CD14-positive monocyte (primary cell): ENCODE results near the gene FBXO15. TPM values are rescaled to one million over a fixed set of nuclear protein-coding genes. Genes with fewer than 3 reads are reported as not detected.

ENCODE experiments used
- DNase-seq, 3 donors: peaks; one replicate each; pipeline ENCODE4 v3.0.0-alpha.2; 2011 to 2022
- H2AFZ ChIP-seq: 2 replicates; pipeline ENCODE4 v1.6.0; 2012; ENCODE audit warnings: mild to moderate bottlenecking, low read depth, low read length, inconsistent platforms; ENCODE audit not compliant: insufficient read depth, poor library complexity, severe bottlenecking
- H3K27ac ChIP-seq, 2 donors: 1 replicate in 1 of 2; 2 replicates in 1 of 2; pipeline ENCODE4 v1.5.1; 2012 to 2013; ENCODE audit warnings: low read length in 2 of 2, control low read depth in 1 of 2, inconsistent platforms in 1 of 2, low read depth in 1 of 2, mild to moderate bottlenecking in 1 of 2
- H3K27me3 ChIP-seq, 2 donors: one replicate each; pipeline versions ENCODE4 v1.6.0 to v1.6.1; 2011 to 2013; ENCODE audit warnings: low read length in 2 of 2; ENCODE audit not compliant: control insufficient read depth in 2 of 2, insufficient read depth in 2 of 2
- H3K36me3 ChIP-seq, 2 donors: replicated peaks in 1 of 2; 1 replicate in 1 of 2; 2 replicates in 1 of 2; pipeline versions ENCODE4 v1.5.1 to v1.6.1; 2012 to 2013; ENCODE audit warnings: low read length in 2 of 2, control low read depth in 1 of 2, inconsistent platforms in 1 of 2, mild to moderate bottlenecking in 1 of 2; ENCODE audit not compliant: insufficient read depth in 2 of 2, control insufficient read depth in 1 of 2
- H3K4me1 ChIP-seq, 2 donors: 1 replicate in 1 of 2; 2 replicates in 1 of 2; pipeline versions ENCODE4 v1.5.1 to v1.6.1; 2012 to 2013; ENCODE audit warnings: low read length in 2 of 2, control low read depth in 1 of 2, inconsistent platforms in 1 of 2, mild to moderate bottlenecking in 1 of 2, moderate library complexity in 1 of 2; ENCODE audit not compliant: insufficient read depth in 2 of 2, control insufficient read depth in 1 of 2
- H3K4me2 ChIP-seq: replicated peaks from 2 replicates; pipeline ENCODE3; 2012; ENCODE audit warnings: low read length, moderate library complexity, mild to moderate bottlenecking; ENCODE audit not compliant: poor library complexity, severe bottlenecking; ENCODE audit errors: extremely low read depth
- H3K4me3 ChIP-seq, 3 experiments: fragments of 200-600 bp in 1 of 3; sonication (generic) in 1 of 3; replicated peaks in 1 of 3; 1 replicate in 2 of 3; 2 replicates in 1 of 3; pipeline ENCODE4 v1.5.1; 2011 to 2013; ENCODE audit warnings: low read length in 3 of 3, mild to moderate bottlenecking in 3 of 3, control low read depth in 2 of 3, low read depth in 2 of 3, inconsistent platforms in 1 of 3, moderate library complexity in 1 of 3
- H3K79me2 ChIP-seq: 2 replicates; pipeline ENCODE4 v1.6.0; 2012; ENCODE audit warnings: mild to moderate bottlenecking, control low read depth, inconsistent platforms, low read length, moderate library complexity; ENCODE audit not compliant: insufficient read depth
- H3K9ac ChIP-seq: 2 replicates; pipeline ENCODE4 v1.6.0; 2017; ENCODE audit warnings: low read length, mild to moderate bottlenecking; ENCODE audit not compliant: insufficient read depth, poor library complexity, severe bottlenecking
- H3K9me3 ChIP-seq, 2 donors: replicated peaks in 1 of 2; 1 replicate in 1 of 2; 2 replicates in 1 of 2; pipeline versions ENCODE4 v1.5.1 to v1.6.1; 2012 to 2013; ENCODE audit warnings: low read length in 2 of 2, control low read depth in 1 of 2; ENCODE audit not compliant: control insufficient read depth in 1 of 2, insufficient read depth in 1 of 2
- H4K20me1 ChIP-seq: 2 replicates; pipeline ENCODE4 v1.6.0; 2012; ENCODE audit warnings: mild to moderate bottlenecking, low read length, control low read depth, moderate library complexity; ENCODE audit not compliant: insufficient read depth
- H3K27ac Mint-ChIP-seq, 7 donors: one replicate each; pipeline ENCODE4 v1.8.0; 2020; ENCODE audit warnings: mild to moderate bottlenecking in 7 of 7, mixed read lengths in 7 of 7, moderate library complexity in 6 of 7, inconsistent platforms in 2 of 7
- H3K27me3 Mint-ChIP-seq, 3 donors: one replicate each; pipeline ENCODE4 v1.8.0; 2021 to 2022; ENCODE audit warnings: low read depth in 3 of 3, mild to moderate bottlenecking in 3 of 3, mixed read lengths in 3 of 3, moderate library complexity in 3 of 3, inconsistent platforms in 1 of 3
- H3K36me3 Mint-ChIP-seq, 2 donors: one replicate each; pipeline ENCODE4 v1.8.0; 2020; ENCODE audit warnings: mixed read lengths in 2 of 2, inconsistent platforms in 1 of 2, mild to moderate bottlenecking in 1 of 2
- H3K4me1 Mint-ChIP-seq: one replicate; pipeline ENCODE4 v1.8.0; 2020; ENCODE audit warnings: mild to moderate bottlenecking, mixed read lengths
- H3K4me3 Mint-ChIP-seq, 2 donors: one replicate each; pipeline ENCODE4 v1.8.0; 2020; ENCODE audit warnings: mild to moderate bottlenecking in 2 of 2, mixed read lengths in 2 of 2, moderate library complexity in 1 of 2
- H3K9me3 Mint-ChIP-seq, 7 donors: one replicate each; pipeline ENCODE4 v1.8.0; 2020 to 2022; ENCODE audit warnings: mixed read lengths in 7 of 7, mild to moderate bottlenecking in 6 of 7, moderate library complexity in 6 of 7, inconsistent platforms in 2 of 7
- WGBS: methylation state at CpG from one replicate; pipeline ENCODE4 v1.1.5; 2013; ENCODE audit warnings: missing lambda C conversion rate; ENCODE audit not compliant: insufficient coverage; 5-methylcytosine and 5-hydroxymethylcytosine counted together
- intact Hi-C, 2 donors: fragments of 100-400 bp; cut with micrococcal nuclease; formaldehyde crosslinking; loops; one replicate each; pipeline versions ENCODE4 v1.15.0 to v1.15.1; 2023
- polyA plus RNA-seq, 3 donors: library from polyadenylated mRNA; depleted of rRNA in 1 of 3; unstranded in 2 of 3; stranded (reverse) in 1 of 3; fragments of 300-500 nt in 2 of 3; fragments of >200 nt in 1 of 3; fragmentation: Illumina TruSeq in 2 of 3; gene quantifications; 1 replicate in 2 of 3; 2 replicates in 1 of 3; pipeline ENCODE4 v1.2.3, GENCODE V29; 2012 to 2021
- TF ChIP-seq, protein P1 (sequence below): fragments of 200-600 bp; IDR thresholded peaks from one replicate; pipeline ENCODE4 v1.8.0; 2022; ENCODE audit warnings: antibody characterized with exemption, mild to moderate bottlenecking

Gene FBXO15
- polyA plus RNA-seq, 3 donors, result not detected

DNA sequence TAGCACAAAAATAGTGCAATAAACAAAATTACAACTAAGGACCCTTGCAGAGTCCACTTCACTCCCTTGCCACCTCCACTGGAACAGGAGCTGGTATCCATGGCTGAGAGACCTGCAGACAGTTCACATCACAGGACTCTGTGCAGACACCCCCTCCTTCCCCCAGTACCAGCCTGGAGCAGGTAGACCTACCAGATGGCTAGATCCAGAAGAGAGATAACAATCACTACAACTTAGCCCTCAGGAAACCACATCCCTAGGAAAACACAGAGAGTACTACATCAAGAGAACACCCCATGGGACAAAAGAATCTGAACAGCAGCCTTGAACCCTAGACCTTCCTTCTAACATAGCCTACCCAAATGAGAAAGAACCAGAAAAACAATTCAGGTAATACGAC lies 49.8 kb downstream of the FBXO15 start:
- no peaks in the 10 kb centered on the region for H3K27me3 ChIP-seq
- H3K27ac ChIP-seq, result no peak overlapping the region
- H3K36me3 ChIP-seq, result no peaks in the 10 kb centered on the region
- intact Hi-C loops, result no loop called here
- WGBS, result no CpG with 5 or more reads among the region's 1 CpG
- Mint-ChIP-seq H3K9me3 (peaks cover 2 to 17% (median 4%) of the 10 kb centered on the region in 7 donors), H3K4me3 (no peak overlapping the region), H3K36me3 (no peaks in the 10 kb centered on the region), H3K4me1 (no peaks in the 10 kb centered on the region), H3K27me3 (peaks cover 3 to 6% (median 5%) of the 10 kb centered on the region in 3 donors), H3K27ac (no peak overlapping the region)
- H3K9ac ChIP-seq, result no peak overlapping the region
- H3K4me2 ChIP-seq, result no peak overlapping the region
- H3K4me1 ChIP-seq, result no peaks in the 10 kb centered on the region
- H3K9me3 ChIP-seq, result no peaks in the 10 kb centered on the region
- no peak overlapping the region for H3K4me3 ChIP-seq
- H3K79me2 ChIP-seq, result no peaks in the 10 kb centered on the region
- TF ChIP-seq, protein P1, sequence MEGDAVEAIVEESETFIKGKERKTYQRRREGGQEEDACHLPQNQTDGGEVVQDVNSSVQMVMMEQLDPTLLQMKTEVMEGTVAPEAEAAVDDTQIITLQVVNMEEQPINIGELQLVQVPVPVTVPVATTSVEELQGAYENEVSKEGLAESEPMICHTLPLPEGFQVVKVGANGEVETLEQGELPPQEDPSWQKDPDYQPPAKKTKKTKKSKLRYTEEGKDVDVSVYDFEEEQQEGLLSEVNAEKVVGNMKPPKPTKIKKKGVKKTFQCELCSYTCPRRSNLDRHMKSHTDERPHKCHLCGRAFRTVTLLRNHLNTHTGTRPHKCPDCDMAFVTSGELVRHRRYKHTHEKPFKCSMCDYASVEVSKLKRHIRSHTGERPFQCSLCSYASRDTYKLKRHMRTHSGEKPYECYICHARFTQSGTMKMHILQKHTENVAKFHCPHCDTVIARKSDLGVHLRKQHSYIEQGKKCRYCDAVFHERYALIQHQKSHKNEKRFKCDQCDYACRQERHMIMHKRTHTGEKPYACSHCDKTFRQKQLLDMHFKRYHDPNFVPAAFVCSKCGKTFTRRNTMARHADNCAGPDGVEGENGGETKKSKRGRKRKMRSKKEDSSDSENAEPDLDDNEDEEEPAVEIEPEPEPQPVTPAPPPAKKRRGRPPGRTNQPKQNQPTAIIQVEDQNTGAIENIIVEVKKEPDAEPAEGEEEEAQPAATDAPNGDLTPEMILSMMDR, result no peak
- DNase-seq, result no peak
- no peak overlapping the region for H2AFZ ChIP-seq
- no peaks in the 10 kb centered on the region for H4K20me1 ChIP-seq

DNA sequence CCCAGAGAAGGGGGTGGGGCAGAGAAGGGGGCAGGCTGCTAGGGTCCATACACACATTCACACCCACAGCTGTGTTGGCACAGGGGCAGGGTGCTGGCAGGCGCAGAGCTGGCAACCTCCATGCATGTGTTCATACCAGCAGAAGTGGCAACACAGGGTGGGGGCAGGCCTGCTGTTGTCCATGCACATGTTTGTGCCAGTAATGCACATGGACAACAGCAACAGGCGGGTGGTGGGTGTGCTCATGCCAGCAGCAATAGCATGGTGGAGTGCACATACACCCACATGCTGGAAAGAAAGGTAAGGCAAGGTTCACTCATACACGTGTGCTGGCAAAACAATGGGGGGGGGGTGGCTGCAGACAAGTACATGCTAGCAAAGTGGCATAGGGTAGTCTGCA lies 54.7 kb downstream of the FBXO15 start:
- no peaks in the 10 kb centered on the region for H3K9me3 ChIP-seq
- H3K36me3 Mint-ChIP-seq, result no peaks in the 10 kb centered on the region
- H3K4me2 ChIP-seq, result no peak overlapping the region
- H3K9me3 Mint-ChIP-seq, result peaks cover 0 to 13% (median 5%) of the 10 kb centered on the region in 7 donors
- TF ChIP-seq, protein P1, result no peak
- H3K79me2 ChIP-seq, result no peaks in the 10 kb centered on the region
- no peak overlapping the region for H3K27ac ChIP-seq
- H3K27ac Mint-ChIP-seq, result no peak overlapping the region
- H2AFZ ChIP-seq, result no peak overlapping the region
- no peaks in the 10 kb centered on the region for H3K27me3 ChIP-seq
- intact Hi-C loops, result no loop called here
- H3K27me3 Mint-ChIP-seq, result peaks cover 4 to 8% (median 6%) of the 10 kb centered on the region in 3 donors
- H4K20me1 ChIP-seq, result no peaks in the 10 kb centered on the region
- no peaks in the 10 kb centered on the region for H3K4me1 Mint-ChIP-seq
- H3K9ac ChIP-seq, result no peak overlapping the region
- no peaks in the 10 kb centered on the region for H3K4me1 ChIP-seq
- DNase-seq, result no peak
- no peak overlapping the region for H3K4me3 ChIP-seq
- 95% methylated on average over 3 of the region's 3 CpGs for WGBS
- no peak overlapping the region for H3K4me3 Mint-ChIP-seq
- no peaks in the 10 kb centered on the region for H3K36me3 ChIP-seq
